ENCODE results near the gene RAPGEF2. TPM values are rescaled to one million over a fixed set of nuclear protein-coding genes. Genes with fewer than 3 reads are reported as not detected.

Gene RAPGEF2
- total RNA-seq, 1 donor from 2014 or later: 32.6 TPM

- H3K36me3 ChIP-seq (ENCODE audit: control insufficient read depth, insufficient read depth, low read length): no peaks in the 10 kb centered on the region
- TF ChIP-seq CTCF (IDR thresholded peaks at IDR 0.05; ENCODE audit: insufficient read depth, low read length, poor library complexity, severe bottlenecking): no peak
- no peak overlapping the region for H3K4me3 ChIP-seq (ENCODE audit: low read depth, low read length)
- no peak for DNase-seq (ENCODE audit: low read depth)
- no peaks in the 10 kb centered on the region for H3K27me3 ChIP-seq (ENCODE audit: control insufficient read depth, insufficient read depth, low read length)
Measured at GRCh38 chr4:159097144-159097543, 5.7 kb upstream of the RAPGEF2 start.

- TF ChIP-seq CTCF (IDR thresholded peaks at IDR 0.05; ENCODE audit: insufficient read depth, low read length, poor library complexity, severe bottlenecking): no peak
Measured at GRCh38 chr4:159097785-159098184, 5.1 kb upstream of the RAPGEF2 start.

GRCh38 chr4:159098482-159099127, 4.3 kb upstream of the RAPGEF2 start:
- H3K36me3 ChIP-seq (ENCODE audit: control insufficient read depth, insufficient read depth, low read length): no peaks in the 10 kb centered on the region
- no peak for TF ChIP-seq CTCF (IDR thresholded peaks at IDR 0.05; ENCODE audit: insufficient read depth, low read length, poor library complexity, severe bottlenecking)
- no peak for DNase-seq (ENCODE audit: low read depth)

More at GRCh38 chr4:159097785-159098184, 5.1 kb upstream of the RAPGEF2 start:
- H3K27me3 ChIP-seq (ENCODE audit: control insufficient read depth, insufficient read depth, low read length): no peaks in the 10 kb centered on the region
- H3K4me3 ChIP-seq (ENCODE audit: low read depth, low read length): no peak overlapping the region
- H3K36me3 ChIP-seq (ENCODE audit: control insufficient read depth, insufficient read depth, low read length): no peaks in the 10 kb centered on the region
- no peak for DNase-seq (ENCODE audit: low read depth)

GRCh38 chr4:159101988-159102621, 774 bp upstream of the RAPGEF2 start:
- no peak for TF ChIP-seq CTCF (IDR thresholded peaks at IDR 0.05; ENCODE audit: insufficient read depth, low read length, poor library complexity, severe bottlenecking)
- no peaks in the 10 kb centered on the region for H3K27me3 ChIP-seq (ENCODE audit: control insufficient read depth, insufficient read depth, low read length)

More at GRCh38 chr4:159098482-159099127, 4.3 kb upstream of the RAPGEF2 start:
- no peaks in the 10 kb centered on the region for H3K27me3 ChIP-seq (ENCODE audit: control insufficient read depth, insufficient read depth, low read length)
- no peak overlapping the region for H3K4me3 ChIP-seq (ENCODE audit: low read depth, low read length)

GRCh38 chr4:159103384-159103990, 608 bp downstream of the RAPGEF2 start:
- no peak for DNase-seq (ENCODE audit: low read depth)
- H3K36me3 ChIP-seq (ENCODE audit: control insufficient read depth, insufficient read depth, low read length): no peaks in the 10 kb centered on the region
- TF ChIP-seq CTCF (IDR thresholded peaks at IDR 0.05; ENCODE audit: insufficient read depth, low read length, poor library complexity, severe bottlenecking): no peak
- no peaks in the 10 kb centered on the region for H3K27me3 ChIP-seq (ENCODE audit: control insufficient read depth, insufficient read depth, low read length)
- peak overlapping the region; percentile 77 for H3K4me3 ChIP-seq (ENCODE audit: low read depth, low read length)

More at GRCh38 chr4:159101988-159102621, 774 bp upstream of the RAPGEF2 start:
- Histone ChIP-seq H3K4me3 (ENCODE audit: low read depth, low read length) (peak overlapping the region; percentile 77), H3K36me3 (ENCODE audit: control insufficient read depth, insufficient read depth, low read length) (no peaks in the 10 kb centered on the region)
- DNase-seq (ENCODE audit: low read depth): no peak
